HG02588 (cell line): ENCODE measurements around the gene ZNF732.
"Not testable (repeated sequence)": the region's sequence is repeated elsewhere in the genome, so short reads cannot be mapped to it uniquely, and the experiment has no call there.

Experiments used
- ATAC-seq: cut with Tn5 transposase; IDR thresholded peaks from one replicate; pipeline ENCODE4 v1.9.1; 2021; ENCODE audit warnings: mild to moderate bottlenecking, moderate library complexity; ENCODE audit not compliant: unreplicated experiment

Gene ZNF732

DNA sequence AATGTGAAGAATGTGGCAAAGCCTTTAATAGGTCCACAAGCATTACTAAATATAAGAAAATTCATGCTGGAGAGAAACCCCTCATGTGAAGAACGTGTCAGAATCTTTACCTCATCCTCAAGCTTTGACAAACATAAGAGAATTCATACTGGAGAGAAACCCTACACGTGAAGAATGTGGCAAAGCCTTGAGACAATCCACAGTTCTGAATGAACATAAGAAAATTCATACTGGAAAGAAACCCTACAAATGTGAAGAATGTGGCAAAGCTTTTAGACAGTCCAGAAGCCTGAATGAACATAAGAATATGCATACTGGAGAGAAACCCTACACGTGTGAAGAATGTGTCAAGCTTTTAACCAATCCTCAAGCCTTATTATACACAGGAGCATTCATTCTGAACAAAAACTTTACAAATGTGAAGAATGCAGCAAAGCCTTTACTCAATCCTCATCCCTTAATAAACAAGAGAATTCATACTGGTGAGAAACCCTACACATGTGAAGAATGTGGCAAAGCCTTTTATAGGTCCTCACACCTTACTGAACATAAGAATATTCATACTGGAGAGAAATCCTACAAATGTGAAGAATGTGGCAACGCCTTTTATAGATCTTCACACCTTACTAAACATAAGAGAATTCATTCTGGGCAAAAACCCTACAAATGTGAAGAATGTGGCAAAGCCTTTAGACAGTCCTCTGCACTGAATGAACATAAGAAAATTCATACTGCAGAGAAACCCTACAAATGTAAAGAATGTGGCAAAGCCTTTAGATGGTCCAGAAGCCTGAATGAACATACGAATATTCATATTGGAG lies 51.1 kb downstream of the ZNF732 start:
- no peak for ATAC-seq

DNA sequence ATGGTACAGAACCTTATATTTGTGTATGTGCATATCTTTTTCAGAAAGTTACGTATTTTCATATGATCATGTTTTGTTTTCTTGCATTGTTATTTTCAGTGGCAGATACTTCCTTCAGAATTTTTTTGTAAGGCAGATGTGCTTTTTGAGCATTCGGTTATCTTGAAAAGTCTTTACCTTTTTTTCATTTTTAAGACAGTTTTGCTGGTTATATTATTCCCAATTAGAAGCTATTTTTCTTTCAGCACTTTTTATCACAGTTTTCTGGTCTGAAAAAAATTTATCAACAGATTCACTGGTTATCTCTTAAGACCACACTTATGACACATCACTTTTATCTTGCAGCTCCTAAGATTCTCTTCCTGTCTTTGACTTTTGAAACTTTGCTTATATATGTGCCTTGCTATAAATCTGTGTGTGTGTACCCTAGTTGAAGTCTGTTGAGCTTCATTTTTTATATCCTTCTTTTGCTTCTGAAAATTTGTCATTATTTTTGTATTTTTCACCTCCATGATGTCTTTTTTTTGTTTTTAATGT lies 53.1 kb downstream of the ZNF732 start:
- ATAC-seq = no peak

DNA sequence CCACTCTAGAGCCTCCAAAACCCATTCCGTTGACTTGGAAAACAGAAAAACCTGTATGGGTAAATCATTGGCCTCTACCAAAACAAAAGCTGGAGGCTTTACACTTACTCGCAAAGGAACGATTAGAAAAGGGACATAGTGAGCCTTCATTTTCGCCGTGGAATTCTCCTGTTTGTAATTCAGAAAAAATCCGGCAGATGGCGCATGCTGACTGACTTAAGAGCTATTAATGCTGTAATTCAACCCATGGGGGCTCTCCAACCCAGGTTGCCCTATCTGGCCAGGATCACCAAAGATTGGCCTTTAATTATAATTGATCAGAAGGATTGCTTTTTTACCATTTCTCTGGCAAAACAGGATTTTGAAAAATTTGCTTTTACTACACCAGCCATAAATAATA lies 60.8 kb downstream of the ZNF732 start:
- no peak for ATAC-seq

DNA sequence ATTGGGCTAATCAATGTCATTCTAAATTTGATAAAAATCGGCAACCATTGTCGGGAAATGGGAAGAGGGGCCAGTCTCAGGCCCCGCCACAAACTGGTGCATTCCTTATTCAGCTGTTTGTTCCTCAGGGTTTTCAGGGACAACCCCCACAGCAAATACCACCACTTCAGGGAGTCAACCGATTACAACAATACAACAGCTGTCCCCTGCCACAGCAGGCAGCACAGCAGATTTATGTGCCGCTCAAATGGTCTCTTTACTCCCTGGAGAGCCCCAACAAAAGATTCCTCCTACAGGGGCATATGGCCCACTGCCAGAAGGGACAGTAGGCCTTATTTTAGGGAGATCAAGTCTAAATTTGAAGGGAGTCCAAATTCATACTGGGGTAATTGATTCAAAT lies 61.8 kb downstream of the ZNF732 start:
- no peak for ATAC-seq

DNA sequence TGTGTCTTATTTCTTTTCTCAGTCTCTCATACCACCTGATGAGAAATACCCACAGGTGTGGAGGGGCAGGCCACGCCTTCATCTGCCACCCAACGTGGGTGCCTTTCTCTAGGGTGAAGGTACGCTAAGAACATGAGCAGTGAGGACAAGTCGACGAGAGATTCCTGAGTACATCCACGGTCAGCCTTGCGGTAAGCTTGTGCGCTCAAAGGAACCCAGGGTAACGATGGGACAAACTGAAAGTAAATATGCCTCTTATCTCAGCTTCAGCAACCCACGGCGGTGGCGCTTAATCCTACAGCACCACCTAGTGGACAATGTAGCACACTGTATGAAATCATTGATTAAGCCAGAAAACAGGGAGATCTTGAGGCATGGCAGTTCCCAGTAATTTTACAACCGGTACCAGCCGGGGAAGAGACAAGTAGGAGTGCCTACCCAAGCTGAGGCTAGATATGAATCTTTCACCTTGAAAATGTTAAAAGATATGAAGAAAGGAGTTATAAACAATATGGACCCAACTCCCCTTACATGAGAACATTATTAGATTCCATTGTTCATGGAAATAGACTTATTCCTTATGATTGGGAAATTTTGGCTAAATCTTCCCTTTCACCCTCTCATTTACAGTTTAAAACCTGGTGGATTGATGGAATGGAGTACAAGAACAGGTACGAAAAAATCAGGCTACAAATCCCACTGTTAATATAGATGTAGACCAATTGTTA lies 63.0 kb downstream of the ZNF732 start:
- no peak for ATAC-seq

DNA sequence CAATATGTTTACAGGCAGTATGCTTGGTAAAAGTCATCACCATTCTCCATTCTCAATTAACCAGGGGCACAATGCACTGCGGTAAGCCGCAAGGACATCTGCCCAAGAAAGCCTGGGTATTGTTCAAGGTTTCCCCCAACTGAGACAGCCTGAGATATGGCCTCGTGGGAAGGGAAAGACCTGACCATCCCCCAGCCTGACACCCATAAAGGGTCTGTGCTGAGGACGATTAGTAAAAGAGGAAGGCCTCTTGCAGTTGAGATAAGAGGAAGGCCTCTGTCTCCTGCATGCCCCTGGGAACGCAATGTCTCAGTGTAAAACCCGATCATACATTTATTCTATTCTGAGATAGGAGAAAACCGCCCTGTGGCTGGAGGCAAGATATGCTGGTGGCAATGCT lies 63.9 kb downstream of the ZNF732 start:
- ATAC-seq = not testable (repeated sequence)

DNA sequence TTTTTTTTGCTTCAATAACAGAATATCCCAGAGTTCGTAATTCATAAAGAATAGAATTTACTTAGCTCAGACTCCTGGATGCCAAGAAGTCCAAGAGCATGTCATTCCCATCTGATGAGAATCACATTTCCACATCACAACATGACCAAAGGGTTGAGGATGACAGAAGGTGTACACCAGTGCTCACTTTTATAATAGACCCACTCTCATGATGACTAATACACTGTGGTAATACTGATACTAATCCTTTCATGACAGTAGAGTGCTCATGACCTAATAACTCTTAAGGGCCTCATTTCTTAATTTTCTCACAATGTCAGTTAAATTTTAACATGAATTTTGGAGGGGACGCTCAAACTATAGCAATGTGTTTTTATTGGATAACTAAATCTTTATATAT lies 69.2 kb downstream of the ZNF732 start:
- ATAC-seq = no peak

DNA sequence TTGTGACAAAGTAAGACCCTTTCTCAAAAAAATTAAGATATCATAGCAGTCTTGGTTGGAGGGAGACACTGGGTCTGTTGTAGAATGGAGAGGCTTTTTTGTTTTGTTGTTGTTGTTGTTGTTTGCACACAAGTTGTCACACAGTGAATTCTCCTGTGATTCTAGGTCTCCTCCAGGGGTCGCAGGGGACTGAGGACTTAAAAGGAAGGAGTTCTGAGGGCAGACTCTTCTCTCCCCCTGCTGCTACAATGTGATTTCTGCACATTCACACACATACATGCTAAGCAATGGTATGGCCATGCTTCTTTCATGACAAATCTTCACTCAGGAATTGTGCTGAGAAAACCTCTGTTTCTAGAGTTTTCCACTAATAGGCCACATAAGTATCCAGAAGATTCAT lies 71.1 kb downstream of the ZNF732 start:
- ATAC-seq = no peak

DNA sequence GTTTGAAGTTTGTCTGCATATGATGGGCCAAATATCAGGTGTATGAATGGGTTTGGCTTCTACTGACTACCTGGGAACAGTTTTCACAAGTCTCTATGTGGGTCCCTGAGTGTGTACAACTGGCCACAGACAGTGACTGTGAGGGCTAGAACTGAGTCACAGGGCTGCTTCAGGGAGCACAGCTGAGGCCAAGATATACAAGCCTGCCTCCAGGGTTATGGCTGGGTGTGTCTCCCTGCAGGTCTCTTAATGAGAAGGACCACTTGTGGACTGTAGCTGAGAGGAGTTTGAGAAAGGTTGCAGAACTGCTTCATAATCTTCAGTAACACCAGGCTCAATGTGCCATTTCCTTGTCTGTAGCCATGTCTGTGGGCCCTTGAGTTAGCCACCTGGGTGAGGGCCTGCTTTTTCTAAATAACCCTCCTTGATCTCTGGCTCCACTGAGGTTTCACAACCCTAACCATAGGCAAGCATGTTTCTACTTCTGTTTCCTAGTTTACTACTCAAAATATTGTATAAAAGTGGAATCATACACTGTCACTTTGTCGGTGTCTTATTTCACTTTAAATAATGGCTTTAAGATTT lies 81.3 kb downstream of the ZNF732 start:
- ATAC-seq = no peak
